Liver (tissue), 3 donors: ENCODE results near the gene PDZRN4.

Experiments
- EGR1 ChIP-seq, 2 donors: IDR thresholded peaks; 2 replicates each; pipeline ENCODE4 v1.6.1; 2016 to 2018; ENCODE audit warnings: antibody characterized with exemption in 2 of 2, low read depth in 2 of 2
- MAX ChIP-seq: IDR thresholded peaks from 2 replicates; pipeline ENCODE4 v1.6.1; 2016; ENCODE audit warnings: antibody characterized with exemption
- YY1 ChIP-seq: IDR thresholded peaks from 2 replicates; pipeline ENCODE4 v1.6.1; 2016; ENCODE audit warnings: antibody characterized with exemption, mild to moderate bottlenecking
- TF ChIP-seq, protein P1 (sequence below): fragments of 150-350 bp; IDR thresholded peaks from 2 replicates; pipeline ENCODE4 v1.5.1; 2017; ENCODE audit warnings: improper control_type of control experiment, low read depth, low read length; ENCODE audit not compliant: missing input control
- TF ChIP-seq, protein P2 (sequence below): IDR thresholded peaks from 2 replicates; pipeline ENCODE4 v1.6.1; 2016; ENCODE audit warnings: antibody characterized with exemption, mild to moderate bottlenecking
- donor health status: healthy.
- donor health status: healthy.

DNA sequence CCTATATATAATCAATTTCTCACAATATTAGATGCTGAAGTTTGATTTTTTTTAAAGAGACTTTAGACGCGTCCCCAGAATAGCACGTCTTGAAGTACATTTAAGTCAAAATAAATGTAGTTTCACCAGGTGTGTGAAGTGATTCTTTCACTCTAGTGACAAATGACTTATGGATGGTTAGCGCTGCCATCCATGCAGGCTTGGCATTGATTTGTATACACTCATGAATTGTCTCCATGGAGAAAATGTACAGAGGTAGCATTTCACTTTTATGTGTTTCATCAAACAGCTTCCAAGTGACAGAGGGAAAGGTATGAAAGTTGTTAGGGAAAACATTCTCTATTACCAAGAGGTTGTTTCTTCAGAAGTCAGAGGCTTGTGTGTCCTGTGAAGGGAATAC, 360.8 kb downstream of the PDZRN4 start:
- TF ChIP-seq, protein P1, sequence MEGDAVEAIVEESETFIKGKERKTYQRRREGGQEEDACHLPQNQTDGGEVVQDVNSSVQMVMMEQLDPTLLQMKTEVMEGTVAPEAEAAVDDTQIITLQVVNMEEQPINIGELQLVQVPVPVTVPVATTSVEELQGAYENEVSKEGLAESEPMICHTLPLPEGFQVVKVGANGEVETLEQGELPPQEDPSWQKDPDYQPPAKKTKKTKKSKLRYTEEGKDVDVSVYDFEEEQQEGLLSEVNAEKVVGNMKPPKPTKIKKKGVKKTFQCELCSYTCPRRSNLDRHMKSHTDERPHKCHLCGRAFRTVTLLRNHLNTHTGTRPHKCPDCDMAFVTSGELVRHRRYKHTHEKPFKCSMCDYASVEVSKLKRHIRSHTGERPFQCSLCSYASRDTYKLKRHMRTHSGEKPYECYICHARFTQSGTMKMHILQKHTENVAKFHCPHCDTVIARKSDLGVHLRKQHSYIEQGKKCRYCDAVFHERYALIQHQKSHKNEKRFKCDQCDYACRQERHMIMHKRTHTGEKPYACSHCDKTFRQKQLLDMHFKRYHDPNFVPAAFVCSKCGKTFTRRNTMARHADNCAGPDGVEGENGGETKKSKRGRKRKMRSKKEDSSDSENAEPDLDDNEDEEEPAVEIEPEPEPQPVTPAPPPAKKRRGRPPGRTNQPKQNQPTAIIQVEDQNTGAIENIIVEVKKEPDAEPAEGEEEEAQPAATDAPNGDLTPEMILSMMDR = no peak
- TF ChIP-seq YY1 (no peak), EGR1 (IDR thresholded peaks at IDR 0.05; ENCODE audit: low read depth in 2 of 2) (no peak), MAX (no peak)
- TF ChIP-seq, protein P2, sequence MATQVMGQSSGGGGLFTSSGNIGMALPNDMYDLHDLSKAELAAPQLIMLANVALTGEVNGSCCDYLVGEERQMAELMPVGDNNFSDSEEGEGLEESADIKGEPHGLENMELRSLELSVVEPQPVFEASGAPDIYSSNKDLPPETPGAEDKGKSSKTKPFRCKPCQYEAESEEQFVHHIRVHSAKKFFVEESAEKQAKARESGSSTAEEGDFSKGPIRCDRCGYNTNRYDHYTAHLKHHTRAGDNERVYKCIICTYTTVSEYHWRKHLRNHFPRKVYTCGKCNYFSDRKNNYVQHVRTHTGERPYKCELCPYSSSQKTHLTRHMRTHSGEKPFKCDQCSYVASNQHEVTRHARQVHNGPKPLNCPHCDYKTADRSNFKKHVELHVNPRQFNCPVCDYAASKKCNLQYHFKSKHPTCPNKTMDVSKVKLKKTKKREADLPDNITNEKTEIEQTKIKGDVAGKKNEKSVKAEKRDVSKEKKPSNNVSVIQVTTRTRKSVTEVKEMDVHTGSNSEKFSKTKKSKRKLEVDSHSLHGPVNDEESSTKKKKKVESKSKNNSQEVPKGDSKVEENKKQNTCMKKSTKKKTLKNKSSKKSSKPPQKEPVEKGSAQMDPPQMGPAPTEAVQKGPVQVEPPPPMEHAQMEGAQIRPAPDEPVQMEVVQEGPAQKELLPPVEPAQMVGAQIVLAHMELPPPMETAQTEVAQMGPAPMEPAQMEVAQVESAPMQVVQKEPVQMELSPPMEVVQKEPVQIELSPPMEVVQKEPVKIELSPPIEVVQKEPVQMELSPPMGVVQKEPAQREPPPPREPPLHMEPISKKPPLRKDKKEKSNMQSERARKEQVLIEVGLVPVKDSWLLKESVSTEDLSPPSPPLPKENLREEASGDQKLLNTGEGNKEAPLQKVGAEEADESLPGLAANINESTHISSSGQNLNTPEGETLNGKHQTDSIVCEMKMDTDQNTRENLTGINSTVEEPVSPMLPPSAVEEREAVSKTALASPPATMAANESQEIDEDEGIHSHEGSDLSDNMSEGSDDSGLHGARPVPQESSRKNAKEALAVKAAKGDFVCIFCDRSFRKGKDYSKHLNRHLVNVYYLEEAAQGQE = no peak
